ENCODE data around the gene ARRDC4.
A peak's percentile ranks its signal among the peaks of the same experiment; 100 is the strongest.

The ARRDC4 gene

GRCh38 chr15:98000249-98001203 lies 40.0 kb downstream of the ARRDC4 start:
- no peak for DNase-seq

GRCh38 chr15:98001663-98002194 lies 41.2 kb downstream of the ARRDC4 start:
- DNase-seq, result no peak

- no peak for DNase-seq
Measured at GRCh38 chr15:98002419-98002818, 41.9 kb downstream of the ARRDC4 start.

GRCh38 chr15:98002866-98003265 lies 42.4 kb downstream of the ARRDC4 start:
- DNase-seq, result no peak

- DNase-seq, result no peak
Measured at GRCh38 chr15:98003518-98003917, 43.0 kb downstream of the ARRDC4 start.

- DNase-seq, result no peak
Measured at GRCh38 chr15:98003996-98004395, 43.5 kb downstream of the ARRDC4 start.

GRCh38 chr15:98005659-98006058 lies 45.2 kb downstream of the ARRDC4 start:
- no peak for DNase-seq

GRCh38 chr15:98009169-98009568 lies 48.7 kb downstream of the ARRDC4 start:
- no peak for DNase-seq

GRCh38 chr15:98009971-98010370 lies 49.5 kb downstream of the ARRDC4 start:
- peak; percentile 33 for DNase-seq

GRCh38 chr15:98012354-98012753 lies 51.9 kb downstream of the ARRDC4 start:
- DNase-seq, result no peak

- no peak for DNase-seq
Measured at GRCh38 chr15:98013631-98014030, 53.1 kb downstream of the ARRDC4 start.

GRCh38 chr15:98017150-98017964 lies 56.9 kb downstream of the ARRDC4 start:
- no peak for DNase-seq

GRCh38 chr15:98018761-98019351 lies 58.4 kb downstream of the ARRDC4 start:
- no peak for DNase-seq
